Tibial artery (tissue), 4 donors: ENCODE data around the gene LHX1.
A peak's percentile ranks its signal among the peaks of the same experiment; 100 is the strongest.

Experiments used
- DNase-seq, 2 donors: peaks; one replicate each; pipeline ENCODE4 v3.0.0-alpha.2; 2019
- H3K27ac ChIP-seq, 2 donors: fragments of 200-600 bp; sonication (generic) in 1 of 2; 1 replicate in 1 of 2; 2 replicates in 1 of 2; pipeline ENCODE4 v1.5.1; 2018 to 2019; ENCODE audit warnings: mild to moderate bottlenecking in 1 of 2
- H3K27me3 ChIP-seq, 2 donors: fragments of 200-600 bp; sonication (generic) in 1 of 2; one replicate each; pipeline versions ENCODE4 v1.5.1 to v1.6.0; 2016 to 2019
- H3K36me3 ChIP-seq, 3 donors: fragments of 200-600 bp; sonication (generic) in 2 of 3; one replicate each; pipeline ENCODE4 v1.5.1; 2016 to 2019; ENCODE audit warnings: mild to moderate bottlenecking in 2 of 3
- H3K4me1 ChIP-seq, 4 donors: fragments of 200-600 bp; sonication (generic) in 2 of 4; 1 replicate in 3 of 4; 2 replicates in 1 of 4; pipeline ENCODE4 v1.5.1; 2016 to 2019
- H3K4me3 ChIP-seq, 2 donors: fragments of 200-600 bp; sonication (generic) in 1 of 2; 1 replicate in 1 of 2; 2 replicates in 1 of 2; pipeline ENCODE4 v1.5.1; 2018 to 2019; ENCODE audit warnings: mild to moderate bottlenecking in 2 of 2
- H3K9me3 ChIP-seq, 3 donors: fragments of 200-600 bp; sonication (generic) in 1 of 3; one replicate each; pipeline ENCODE4 v1.5.1; 2016 to 2019
- CTCF ChIP-seq, 2 experiments: fragments of 200-600 bp in 1 of 2; fragments of 450-650 bp in 1 of 2; IDR thresholded peaks; one replicate each; pipeline ENCODE4 v1.5.1; 2017 to 2019; ENCODE audit warnings: antibody characterized with exemption in 2 of 2, mild to moderate bottlenecking in 1 of 2, moderate library complexity in 1 of 2
- intact Hi-C: fragments of 100-400 bp; cut with DNase I; formaldehyde crosslinking; loops from one replicate; pipeline ENCODE4 v1.15.0; 2023; ENCODE audit warnings: low total_unique reads

LHX1 gene

GRCh38 chr17:36950027-36950426, 12.8 kb downstream of the LHX1 start:
- Histone ChIP-seq H3K9me3 (no peaks in the 10 kb centered on the region), H3K36me3 (peaks cover 25 to 33% (median 27%) of the 10 kb centered on the region in 3 donors), H3K4me1 (peaks cover 0 to 27% (median 18%) of the 10 kb centered on the region in 4 donors), H3K27ac (peak overlapping the region; percentile 89 to 95), H3K4me3 (peak overlapping the region; percentile 91 to 95), H3K27me3 (peaks cover 0 to 26% of the 10 kb centered on the region in 2 donors)
- intact Hi-C loops, result no loop called here
- no peak for DNase-seq
- TF ChIP-seq CTCF (IDR thresholded peaks at IDR 0.05), result no peak

- Histone ChIP-seq H3K9me3 (no peaks in the 10 kb centered on the region), H3K36me3 (peaks cover 36 to 45% (median 37%) of the 10 kb centered on the region in 3 donors), H3K4me1 (peaks cover 0 to 27% (median 18%) of the 10 kb centered on the region in 4 donors), H3K27me3 (peaks cover 0 to 14% of the 10 kb centered on the region in 2 donors), H3K27ac (no peak overlapping the region), H3K4me3 (no peak overlapping the region)
- intact Hi-C loops, result no loop called here
- TF ChIP-seq CTCF (IDR thresholded peaks at IDR 0.05), result no peak
- DNase-seq, result no peak
Measured at GRCh38 chr17:36951084-36951789, 14.0 kb downstream of the LHX1 start.

- H3K27me3 ChIP-seq, result no peaks in the 10 kb centered on the region
- TF ChIP-seq CTCF (IDR thresholded peaks at IDR 0.05), result no peak
- intact Hi-C loops, result no loop called here
- DNase-seq, result no peak
- H3K4me3 ChIP-seq, result no peak overlapping the region
- H3K9me3 ChIP-seq, result no peaks in the 10 kb centered on the region
- H3K4me1 ChIP-seq, result no peaks in the 10 kb centered on the region
- H3K27ac ChIP-seq, result no peak overlapping the region
- peaks cover 0 to 6% (median 1%) of the 10 kb centered on the region in 3 donors for H3K36me3 ChIP-seq
Measured at GRCh38 chr17:36971508-36971907, 34.2 kb downstream of the LHX1 start.

- Histone ChIP-seq H3K36me3 (peaks cover 0 to 6% (median 0%) of the 10 kb centered on the region in 3 donors), H3K27ac (no peak overlapping the region), H3K27me3 (no peaks in the 10 kb centered on the region), H3K4me3 (no peak overlapping the region), H3K4me1 (no peaks in the 10 kb centered on the region), H3K9me3 (no peaks in the 10 kb centered on the region)
- intact Hi-C loops, result no loop called here
- TF ChIP-seq CTCF (IDR thresholded peaks at IDR 0.05), result no peak
- no peak for DNase-seq
Measured at GRCh38 chr17:36972186-36972700, 35.0 kb downstream of the LHX1 start.

GRCh38 chr17:36972905-36973304, 35.6 kb downstream of the LHX1 start:
- no peak for TF ChIP-seq CTCF (IDR thresholded peaks at IDR 0.05)
- DNase-seq, result no peak

More at GRCh38 chr17:36972905-36973304, 35.6 kb downstream of the LHX1 start:
- Histone ChIP-seq H3K9me3 (no peaks in the 10 kb centered on the region), H3K27ac (no peak overlapping the region), H3K27me3 (no peaks in the 10 kb centered on the region), H3K36me3 (peaks cover 0 to 6% (median 0%) of the 10 kb centered on the region in 3 donors), H3K4me3 (no peak overlapping the region), H3K4me1 (no peaks in the 10 kb centered on the region)
- intact Hi-C loops, result no loop called here
